Mucosa of rectum (tissue), 2 donors: ENCODE measurements around the gene IKZF1.
"Not testable (repeated sequence)": the region's sequence is repeated elsewhere in the genome, so short reads cannot be mapped to it uniquely, and the experiment has no call there.

Experiments
- H3K27ac ChIP-seq, 2 donors: one replicate each; pipeline ENCODE4 v1.7.0; 2013; ENCODE audit warnings: inconsistent platforms in 2 of 2, low read depth in 2 of 2, low read length in 2 of 2
- H3K27me3 ChIP-seq, 2 donors: one replicate each; pipeline ENCODE4 v1.7.0; 2013; ENCODE audit warnings: low read length in 2 of 2; ENCODE audit not compliant: control insufficient read depth in 2 of 2, insufficient read depth in 2 of 2
- H3K36me3 ChIP-seq, 2 donors: one replicate each; pipeline ENCODE4 v1.7.0; 2013; ENCODE audit warnings: low read length in 2 of 2; ENCODE audit not compliant: control insufficient read depth in 2 of 2, insufficient read depth in 2 of 2
- H3K4me1 ChIP-seq, 2 donors: one replicate each; pipeline ENCODE4 v1.7.0; 2013; ENCODE audit warnings: low read length in 2 of 2, mild to moderate bottlenecking in 1 of 2; ENCODE audit not compliant: control insufficient read depth in 2 of 2, insufficient read depth in 2 of 2
- H3K4me3 ChIP-seq, 2 donors: one replicate each; pipeline ENCODE4 v1.7.0; 2013; ENCODE audit warnings: low read length in 2 of 2
- H3K9ac ChIP-seq, 2 donors: one replicate each; pipeline ENCODE4 v1.7.0; 2013; ENCODE audit warnings: low read length in 2 of 2, low read depth in 1 of 2, mild to moderate bottlenecking in 1 of 2
- H3K9me3 ChIP-seq, 2 donors: one replicate each; pipeline ENCODE4 v1.7.0; 2013; ENCODE audit warnings: low read length in 2 of 2; ENCODE audit not compliant: control insufficient read depth in 2 of 2
- donor health status: healthy.
- donor health status: Normal muscosa, but diverticular disease.

IKZF1 gene

DNA sequence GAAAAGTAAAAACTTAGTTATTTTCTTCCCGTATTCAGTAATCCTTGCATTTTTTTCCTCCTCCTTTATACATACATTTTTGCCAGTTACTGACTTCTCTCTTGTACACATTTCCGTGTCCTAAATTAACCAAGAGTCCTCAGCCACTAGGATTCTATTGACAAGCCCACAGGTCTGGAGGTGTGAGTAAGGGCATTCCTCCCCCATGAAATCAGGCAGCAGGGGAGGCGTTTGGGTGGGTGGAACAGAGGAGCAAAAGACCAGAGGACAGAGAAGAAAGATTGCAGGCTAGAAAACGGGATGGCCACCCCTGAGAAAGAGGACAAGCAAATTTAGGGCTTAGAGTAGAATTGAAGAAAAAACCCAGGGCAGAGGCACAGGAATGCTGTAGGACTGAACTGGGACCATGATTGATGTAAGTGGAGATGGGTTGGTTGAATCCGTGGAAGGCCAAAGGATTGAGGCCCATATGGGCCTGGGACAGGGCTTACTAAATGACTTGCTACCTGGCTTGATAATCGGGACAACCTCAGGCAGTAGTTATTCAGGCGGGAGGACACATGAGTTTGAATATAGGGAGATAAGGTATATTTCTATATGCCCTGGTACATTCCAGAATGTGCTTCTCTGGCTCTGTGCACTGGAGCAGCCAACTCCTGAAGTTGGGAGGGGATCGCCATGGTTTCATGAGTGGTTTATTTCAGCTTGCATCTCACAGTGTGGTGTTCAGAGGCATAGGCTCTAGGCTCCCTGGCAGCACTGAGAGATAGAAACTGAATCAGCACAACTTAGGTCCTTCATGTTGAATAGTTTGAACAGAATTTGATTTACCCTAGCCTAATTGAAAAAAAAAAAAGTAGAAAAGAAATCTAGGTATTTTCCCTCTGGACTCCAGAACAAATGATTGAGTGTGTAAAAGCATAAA, 28.0 kb downstream of the IKZF1 start:
- peak overlapping the region in 1 of 2 donors; percentile 20 for H3K27ac ChIP-seq
- peaks cover 0 to 20% of the 10 kb centered on the region in 2 donors for H3K4me1 ChIP-seq
- H3K9me3 ChIP-seq: no peaks in the 10 kb centered on the region
- H3K9ac ChIP-seq: no peak overlapping the region
- H3K36me3 ChIP-seq: peaks cover 0 to 4% of the 10 kb centered on the region in 2 donors
- H3K4me3 ChIP-seq: no peak overlapping the region
- H3K27me3 ChIP-seq: peaks cover 0 to 3% of the 10 kb centered on the region in 2 donors

DNA sequence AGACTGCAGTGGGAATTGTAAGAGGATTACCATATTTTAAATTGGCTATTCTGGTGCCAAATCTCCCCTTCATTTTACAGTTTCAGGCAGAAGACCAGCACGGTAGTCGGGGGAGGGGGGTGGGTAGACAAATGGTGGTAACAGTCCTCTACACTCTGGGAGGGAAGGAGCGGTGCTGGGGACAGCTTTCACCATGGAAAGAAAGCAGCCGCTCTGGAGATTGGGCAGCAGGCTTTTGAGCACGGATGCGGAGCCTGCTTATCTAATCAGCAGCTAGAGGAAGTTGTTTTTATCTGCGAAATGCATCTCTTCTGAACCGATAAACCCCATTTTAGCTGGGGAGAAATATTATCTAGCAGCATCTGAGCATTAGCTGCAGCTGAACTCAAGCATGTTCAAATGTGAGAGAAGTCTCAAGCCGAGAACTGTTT, 28.7 kb downstream of the IKZF1 start:
- Histone ChIP-seq H3K27ac (peak overlapping the region in 1 of 2 donors; percentile 7), H3K4me3 (no peak overlapping the region), H3K4me1 (peaks cover 0 to 20% of the 10 kb centered on the region in 2 donors), H3K9me3 (no peaks in the 10 kb centered on the region), H3K9ac (no peak overlapping the region), H3K27me3 (peaks cover 0 to 3% of the 10 kb centered on the region in 2 donors), H3K36me3 (no peaks in the 10 kb centered on the region)

DNA sequence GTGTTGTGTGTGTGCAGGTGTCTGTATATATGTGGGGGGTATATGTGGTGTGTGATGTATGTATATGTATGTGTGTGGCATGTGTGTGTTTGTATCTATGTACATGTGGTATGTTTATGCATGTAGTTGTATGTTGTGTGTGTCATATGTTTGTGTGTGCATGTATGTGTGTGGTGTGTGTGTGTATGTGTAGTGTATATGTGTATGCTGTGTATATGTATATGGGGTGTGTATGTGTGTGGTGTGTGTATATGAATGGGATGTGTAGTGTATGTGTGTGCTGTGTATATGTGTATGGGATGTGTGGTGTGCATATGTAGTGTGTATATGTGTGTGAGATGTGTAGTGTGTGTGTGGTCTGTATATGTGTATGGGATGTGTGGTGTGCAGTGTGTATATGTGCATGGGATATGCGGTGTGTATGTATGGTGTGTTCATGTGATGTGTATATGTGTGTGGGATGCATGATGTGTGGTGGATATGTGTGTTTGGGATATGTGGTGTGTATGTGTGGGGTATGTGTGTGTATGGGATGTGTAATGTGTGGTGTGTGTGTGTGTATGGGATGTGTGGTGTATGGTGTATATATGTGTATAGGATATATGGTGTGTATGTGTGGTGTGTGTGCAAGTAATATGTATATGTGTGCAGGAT, 30.0 kb downstream of the IKZF1 start:
- Histone ChIP-seq H3K4me3 (no peak overlapping the region), H3K27ac (peak overlapping the region; percentile 5 to 80), H3K27me3 (peaks cover 0 to 3% of the 10 kb centered on the region in 2 donors), H3K9me3 (no peaks in the 10 kb centered on the region), H3K9ac (no peak overlapping the region), H3K4me1 (peaks cover 0 to 20% of the 10 kb centered on the region in 2 donors), H3K36me3 (no peaks in the 10 kb centered on the region)

DNA sequence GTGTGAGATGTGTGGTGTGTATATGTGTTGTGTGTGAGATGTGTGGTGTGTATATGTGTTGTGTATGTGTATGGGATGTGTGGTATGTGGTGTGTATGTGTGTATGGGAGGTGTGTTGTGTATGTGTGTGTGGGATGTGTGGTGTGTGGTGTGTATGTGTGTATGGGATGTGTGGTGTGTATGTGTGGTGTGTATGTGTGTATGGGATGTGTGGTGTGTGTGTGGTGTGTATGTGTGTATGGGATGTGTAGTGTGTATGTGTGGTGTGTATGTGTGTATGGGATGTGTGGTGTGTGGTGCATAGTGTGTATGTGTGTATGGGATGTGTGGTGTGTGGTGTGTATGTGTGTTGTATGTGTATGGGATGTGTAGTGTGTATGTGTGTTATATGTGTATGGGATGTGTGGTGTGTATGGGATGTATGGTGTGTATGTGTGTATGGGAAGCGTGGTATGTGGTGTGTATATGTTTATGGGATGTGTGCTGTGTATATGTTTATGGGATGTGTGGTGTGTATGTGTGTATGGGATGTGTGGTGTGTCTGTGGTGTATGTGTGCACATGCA, 30.8 kb downstream of the IKZF1 start:
- peak overlapping the region; percentile 46 to 80 for H3K27ac ChIP-seq
- peaks cover 0 to 3% of the 10 kb centered on the region in 2 donors for H3K27me3 ChIP-seq
- no peak overlapping the region for H3K4me3 ChIP-seq
- no peaks in the 10 kb centered on the region for H3K36me3 ChIP-seq
- H3K9ac ChIP-seq: no peak overlapping the region
- no peaks in the 10 kb centered on the region for H3K9me3 ChIP-seq
- peaks cover 2 to 17% of the 10 kb centered on the region in 2 donors for H3K4me1 ChIP-seq

DNA sequence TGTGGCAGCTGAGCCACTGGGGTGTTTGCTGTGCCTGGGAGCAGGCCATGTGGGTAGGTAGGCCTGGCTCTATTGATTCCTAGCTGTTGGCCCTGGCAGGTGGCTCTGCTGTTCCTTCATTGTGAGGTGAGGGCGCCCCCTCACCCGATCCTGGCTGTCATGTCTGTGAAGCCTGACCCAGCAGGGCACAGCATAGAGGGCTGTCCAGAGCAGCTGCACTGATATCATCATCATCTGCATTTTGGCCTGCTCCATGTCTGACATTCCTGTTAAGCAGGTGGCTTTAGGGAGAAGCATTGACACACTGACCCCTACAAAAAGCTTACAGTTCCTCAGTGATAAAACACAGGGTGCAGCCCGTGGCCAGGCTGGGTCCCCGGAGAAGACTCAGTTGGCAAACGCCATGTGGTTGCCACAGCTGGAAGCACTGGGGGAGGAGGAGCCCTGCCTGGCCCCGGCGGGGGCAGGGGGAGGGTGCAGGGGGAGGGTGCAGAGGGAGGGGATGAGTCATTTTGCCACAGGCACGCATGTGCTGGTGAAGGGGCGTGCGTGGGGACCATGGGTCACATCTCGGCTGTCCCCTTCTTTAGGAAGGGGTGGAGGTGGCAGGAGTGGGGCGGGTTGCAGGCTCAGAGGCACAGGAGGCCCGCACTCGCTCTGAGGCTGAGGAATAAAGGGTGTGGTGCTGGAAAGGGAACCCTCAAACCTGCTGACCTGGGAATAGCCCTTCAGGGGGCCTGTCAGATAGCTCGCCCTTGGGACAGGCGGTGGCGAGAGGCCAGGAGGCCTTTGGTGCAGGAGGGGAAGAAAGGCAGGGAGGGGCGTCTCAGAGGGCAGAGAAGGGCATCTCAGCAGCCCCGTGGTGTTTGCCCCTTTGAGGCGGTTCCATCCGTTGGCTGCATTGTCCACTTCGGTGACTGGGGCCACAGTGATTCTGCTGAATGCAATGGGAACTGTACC, 31.6 kb downstream of the IKZF1 start:
- peak overlapping the region in 1 of 2 donors; percentile 24 for H3K9ac ChIP-seq
- H3K36me3 ChIP-seq: no peaks in the 10 kb centered on the region
- no peaks in the 10 kb centered on the region for H3K9me3 ChIP-seq
- H3K27ac ChIP-seq: peak overlapping the region; percentile 46 to 80
- H3K27me3 ChIP-seq: peaks cover 0 to 3% of the 10 kb centered on the region in 2 donors
- H3K4me3 ChIP-seq: no peak overlapping the region
- peaks cover 3 to 10% of the 10 kb centered on the region in 2 donors for H3K4me1 ChIP-seq

DNA sequence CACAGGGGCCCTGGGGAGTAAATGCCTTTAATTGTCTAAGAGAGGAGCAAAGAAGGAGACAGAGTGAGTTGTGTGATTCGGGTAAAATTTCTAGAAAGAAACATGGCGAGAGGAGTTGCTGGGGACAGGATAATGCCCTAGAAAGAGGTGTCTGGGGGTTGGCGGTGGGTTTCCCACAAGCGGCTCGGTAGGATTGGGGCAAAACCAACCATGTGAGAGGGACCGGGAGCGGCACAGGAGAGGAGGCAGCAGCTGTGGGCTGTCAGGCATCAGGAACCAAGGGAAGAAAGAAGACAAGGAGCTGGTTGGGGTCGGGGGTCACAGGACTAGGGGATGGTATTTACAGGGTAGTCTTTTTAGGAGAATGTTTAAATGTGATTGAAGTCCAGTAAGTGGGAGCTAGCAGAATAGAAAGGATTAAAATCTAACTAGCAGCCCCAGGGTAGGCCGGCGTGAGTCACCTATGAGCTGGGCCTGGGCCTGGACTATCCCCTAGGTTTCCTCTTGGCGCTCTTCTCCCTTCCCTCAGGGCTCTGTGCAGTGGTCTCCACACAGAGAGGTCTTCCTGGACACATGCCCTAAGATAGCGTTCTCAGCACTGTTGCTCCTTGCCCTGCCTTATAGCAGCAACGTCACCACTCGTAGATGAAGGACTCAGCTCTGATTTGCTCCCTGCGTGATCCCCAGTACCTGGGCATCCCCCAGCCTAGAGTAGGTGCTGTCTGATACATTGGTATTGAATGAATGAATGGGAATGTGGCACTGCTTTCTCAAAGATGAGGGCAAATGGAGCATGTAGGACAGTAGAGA, 32.6 kb downstream of the IKZF1 start:
- Histone ChIP-seq H3K4me1 (peaks cover 3 to 10% of the 10 kb centered on the region in 2 donors), H3K27ac (peak overlapping the region; percentile 47 to 80), H3K9ac (no peak overlapping the region)

DNA sequence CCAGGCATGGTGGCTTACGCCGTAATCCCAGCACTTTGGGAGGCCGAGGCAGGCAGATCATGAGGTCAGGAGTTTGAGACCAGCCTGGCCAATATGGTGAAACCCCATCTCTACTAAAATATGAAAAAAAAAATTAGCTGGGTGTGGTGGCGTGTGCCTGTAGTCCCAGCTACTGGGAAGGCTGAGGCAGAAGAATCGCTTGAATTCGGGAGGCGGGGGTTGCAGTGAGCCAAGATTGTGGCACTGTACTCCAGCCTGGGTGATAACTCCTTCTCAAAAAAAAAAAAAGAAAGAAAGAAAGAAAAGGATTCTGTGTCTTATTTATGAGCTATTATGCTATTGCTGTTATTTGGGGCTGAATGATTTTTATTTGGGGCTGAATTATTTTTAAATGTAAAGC, 35.0 kb downstream of the IKZF1 start:
- not testable (repeated sequence) for H3K27me3 ChIP-seq, H3K9ac ChIP-seq, H3K4me3 ChIP-seq, H3K36me3 ChIP-seq, H3K9me3 ChIP-seq
- peak overlapping the region; percentile 49 to 80 for H3K27ac ChIP-seq
- peaks cover 3 to 12% of the 10 kb centered on the region in 2 donors for H3K4me1 ChIP-seq

More for the DNA sequence above, 32.6 kb downstream of the IKZF1 start:
- H3K27me3 ChIP-seq: peaks cover 0 to 3% of the 10 kb centered on the region in 2 donors
- H3K36me3 ChIP-seq: no peaks in the 10 kb centered on the region
- no peak overlapping the region for H3K4me3 ChIP-seq
- no peaks in the 10 kb centered on the region for H3K9me3 ChIP-seq

DNA sequence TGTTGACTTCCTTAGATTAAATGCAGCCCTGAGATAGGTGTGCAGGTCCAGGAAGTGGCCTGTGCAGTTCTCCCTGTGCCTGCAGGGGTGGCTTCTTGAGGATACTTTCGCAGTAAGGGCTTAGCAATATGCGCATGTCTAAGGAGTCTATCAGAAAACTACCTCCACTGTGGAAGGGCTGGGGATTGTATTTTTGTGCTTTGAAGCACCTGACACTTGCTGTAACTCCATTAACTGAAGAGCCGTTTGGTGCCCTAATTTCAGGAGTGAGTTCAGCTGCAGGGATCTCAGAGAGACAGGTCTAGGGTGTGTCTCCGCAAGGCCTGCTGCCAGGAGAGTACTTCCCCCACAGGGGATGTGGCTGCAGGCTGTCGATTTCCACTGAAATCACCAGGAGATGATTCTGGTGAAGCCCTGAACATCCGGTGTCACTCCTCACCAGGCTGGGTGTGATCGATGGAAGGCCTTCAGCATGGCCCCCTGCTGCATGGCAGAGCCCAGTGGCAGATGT, 35.5 kb downstream of the IKZF1 start:
- peak overlapping the region; percentile 52 to 53 for H3K27ac ChIP-seq
- H3K27me3 ChIP-seq: no peaks in the 10 kb centered on the region

More for the DNA sequence above, 35.5 kb downstream of the IKZF1 start:
- H3K36me3 ChIP-seq: no peaks in the 10 kb centered on the region
- peaks cover 3 to 12% of the 10 kb centered on the region in 2 donors for H3K4me1 ChIP-seq
- H3K9ac ChIP-seq: peak overlapping the region in 1 of 2 donors; percentile 24
- H3K9me3 ChIP-seq: no peaks in the 10 kb centered on the region
- no peak overlapping the region for H3K4me3 ChIP-seq
